Stimulated activated naive CD4-positive, alpha-beta T cell (primary cell): ENCODE results near the gene CLTCL1.
"Not testable (repeated sequence)": the region's sequence is repeated elsewhere in the genome, so short reads cannot be mapped to it uniquely, and the experiment has no call there.

Source experiments
- DNase-seq, 6 experiments: peaks; one replicate each; lab custom pipeline; 2025; lab: John Stamatoyannopoulos, UW

The CLTCL1 gene

DNA sequence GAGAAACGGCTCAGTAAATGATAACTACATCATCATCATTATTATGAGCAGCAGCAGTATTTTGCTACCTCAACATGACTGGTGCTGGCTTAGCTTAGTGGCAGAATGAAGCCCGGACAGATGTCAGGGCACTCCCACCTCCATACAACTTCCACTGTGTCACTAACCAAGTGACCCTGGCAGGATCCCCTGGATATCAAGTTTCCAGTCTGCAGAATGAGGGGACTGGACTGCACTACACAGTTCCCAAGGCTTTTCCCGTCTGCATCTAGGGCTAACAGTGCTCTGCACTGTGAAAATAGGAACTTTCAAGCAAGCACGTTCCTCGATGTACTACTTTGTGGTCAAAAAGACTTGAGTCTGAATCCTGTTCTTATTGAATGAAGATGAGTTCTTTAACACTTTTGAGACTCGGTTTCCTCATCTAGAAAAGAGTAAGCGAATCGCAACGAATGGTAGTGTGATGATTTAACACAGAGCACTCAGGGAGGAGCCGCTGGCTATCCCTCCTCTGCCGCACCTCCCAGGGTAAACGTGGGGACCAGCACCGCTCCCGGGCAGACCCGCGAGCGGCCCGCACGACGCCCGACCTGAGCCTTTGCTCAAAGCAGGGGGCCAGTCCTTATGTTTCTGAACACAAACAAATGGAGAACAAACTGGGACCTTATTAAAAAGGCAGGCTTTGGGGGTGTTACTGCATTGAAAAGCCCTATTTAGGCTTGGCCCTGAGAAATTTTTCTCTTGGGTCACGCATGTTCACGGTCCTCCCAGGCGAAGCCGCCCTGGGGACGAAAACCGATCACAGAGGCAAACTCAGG is 910 bp downstream of the CLTCL1 start:
- peak in 3 of 6 experiments; percentile 3 to 37 (median 35) for DNase-seq

DNA sequence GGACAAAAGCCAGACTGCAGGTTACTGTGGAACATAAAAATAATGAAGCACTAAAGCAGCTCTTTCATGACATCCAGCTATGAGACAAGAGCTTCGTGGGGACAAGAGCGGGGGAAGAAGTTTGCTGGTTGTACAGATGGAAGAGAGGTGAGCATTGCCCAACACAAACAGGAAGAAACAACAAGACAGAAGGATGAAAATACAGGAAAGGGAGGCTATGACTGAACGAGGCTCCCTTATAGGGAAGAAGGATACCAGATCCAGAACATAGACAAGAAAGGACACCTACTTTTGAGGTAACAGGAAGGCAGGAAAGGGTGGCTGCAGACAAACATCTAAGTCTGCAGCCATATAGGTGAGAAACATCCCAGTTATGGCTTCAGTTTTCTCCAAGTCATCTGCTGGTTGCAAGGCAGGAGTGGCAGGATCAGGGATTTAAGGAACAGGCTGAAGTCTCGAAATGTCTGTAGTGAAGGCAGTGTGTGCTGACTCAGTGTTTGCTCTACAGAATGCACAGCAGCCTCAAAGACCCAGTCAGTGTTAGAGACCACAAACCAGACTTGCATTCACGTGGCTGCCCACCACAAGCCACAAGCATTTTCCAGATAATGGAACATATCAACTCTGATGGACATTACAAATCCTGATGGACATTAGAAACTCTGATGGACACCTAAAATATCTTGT is 1.9 kb downstream of the CLTCL1 start:
- no peak for DNase-seq

DNA sequence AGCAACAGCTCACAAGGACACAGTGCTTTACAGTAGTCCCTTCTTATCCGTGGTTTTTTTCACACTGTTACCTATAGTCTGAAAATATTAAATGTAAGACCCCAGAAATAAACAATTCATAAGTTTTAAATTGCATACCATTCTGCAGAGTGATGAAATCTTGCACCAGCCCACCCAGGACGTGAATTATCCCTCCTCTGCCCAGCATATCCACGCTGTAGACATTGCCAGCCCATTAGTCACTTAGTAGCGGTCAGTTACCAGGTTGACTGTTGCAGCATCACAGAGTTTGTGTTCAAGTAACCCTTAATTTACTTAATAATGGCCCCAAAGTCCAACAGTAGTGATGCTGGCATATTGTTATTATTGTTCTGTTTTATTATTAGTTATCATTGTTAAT is 3.6 kb downstream of the CLTCL1 start:
- no peak for DNase-seq

DNA sequence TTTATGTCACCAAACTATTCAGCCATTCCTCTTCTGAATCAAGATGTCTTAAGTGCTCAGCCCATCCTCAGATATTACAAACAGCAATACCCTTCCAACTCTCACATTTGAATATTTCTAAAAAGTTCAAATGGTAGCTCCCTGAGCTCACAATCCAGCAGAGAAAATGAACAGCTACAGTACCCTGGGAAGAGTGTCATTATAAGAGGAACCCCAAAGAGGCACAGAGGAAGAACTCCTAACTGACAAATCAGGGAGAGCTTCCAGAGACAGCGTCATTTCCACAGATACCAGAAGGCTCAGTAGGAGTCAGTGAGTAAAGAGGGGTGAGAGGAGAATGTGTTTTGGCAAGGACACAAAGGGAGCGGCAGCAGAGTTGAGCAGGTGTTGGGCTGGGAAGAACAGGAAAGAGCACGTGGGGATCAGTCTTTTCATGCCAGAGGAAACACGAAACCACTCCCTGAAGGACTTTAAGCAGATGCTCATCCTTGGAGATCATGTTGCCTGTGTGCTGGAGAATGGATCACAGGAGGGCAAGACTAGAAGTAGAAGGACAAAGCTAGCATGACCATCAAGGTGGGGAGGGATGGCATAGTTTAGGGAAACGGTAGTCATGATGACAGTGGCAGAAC is 4.3 kb downstream of the CLTCL1 start:
- DNase-seq, result no peak

DNA sequence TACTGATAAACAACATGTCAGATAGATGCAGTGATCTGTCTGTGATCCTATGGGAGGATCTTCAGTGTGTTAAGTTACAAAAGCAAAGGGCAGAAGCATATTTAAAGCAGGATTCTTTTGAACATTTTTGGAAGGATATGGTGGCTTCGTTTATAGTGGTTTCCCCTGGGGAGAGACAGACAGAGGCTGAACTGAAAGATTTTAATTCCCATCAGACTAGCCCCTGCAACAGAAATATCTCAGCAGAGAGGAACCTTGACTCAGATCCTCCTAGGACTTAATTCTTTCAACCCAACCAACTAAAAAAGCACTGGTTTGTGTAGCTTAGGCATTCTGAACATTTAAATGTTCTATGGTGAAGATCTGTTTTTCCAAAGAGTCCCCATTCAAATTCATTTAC is 5.7 kb downstream of the CLTCL1 start:
- DNase-seq, result no peak

DNA sequence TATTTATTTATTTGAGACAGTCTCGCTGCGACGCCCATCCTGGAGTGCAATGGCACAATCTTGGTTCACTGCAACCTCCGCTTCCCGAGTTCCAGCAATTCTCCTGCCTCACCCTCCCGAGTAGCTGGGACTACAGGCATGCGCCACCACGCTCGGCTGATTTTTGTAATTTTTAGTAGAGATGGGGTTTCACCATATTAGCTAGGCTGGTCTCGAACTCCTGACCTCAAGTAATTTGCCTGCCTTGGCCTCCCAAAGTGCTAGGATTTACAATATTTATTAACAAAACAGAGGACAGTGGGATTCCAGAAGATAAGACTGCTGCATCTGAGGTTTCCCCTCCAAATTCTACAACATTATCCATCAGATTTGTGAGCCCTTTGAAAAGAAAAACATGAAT is 12.4 kb downstream of the CLTCL1 start:
- DNase-seq, result not testable (repeated sequence)

DNA sequence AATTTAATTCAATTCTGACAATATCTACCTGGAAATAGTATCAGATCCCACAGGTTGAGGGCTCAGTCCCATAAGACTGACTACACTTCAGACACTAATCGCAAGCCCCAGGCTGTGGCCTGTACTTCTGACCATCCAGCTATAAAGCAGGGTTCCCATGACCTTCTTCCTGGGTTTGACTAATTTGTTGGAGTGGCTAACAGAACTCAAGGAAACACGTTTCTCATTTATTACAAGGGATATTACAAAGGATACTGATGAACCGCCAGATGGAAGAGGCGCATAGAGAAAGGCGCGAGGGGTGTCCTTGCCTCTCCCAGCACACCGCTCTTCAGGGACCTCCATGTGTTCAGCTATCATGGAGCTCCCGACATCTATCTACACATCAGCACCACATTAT is 13.7 kb downstream of the CLTCL1 start:
- no peak for DNase-seq

DNA sequence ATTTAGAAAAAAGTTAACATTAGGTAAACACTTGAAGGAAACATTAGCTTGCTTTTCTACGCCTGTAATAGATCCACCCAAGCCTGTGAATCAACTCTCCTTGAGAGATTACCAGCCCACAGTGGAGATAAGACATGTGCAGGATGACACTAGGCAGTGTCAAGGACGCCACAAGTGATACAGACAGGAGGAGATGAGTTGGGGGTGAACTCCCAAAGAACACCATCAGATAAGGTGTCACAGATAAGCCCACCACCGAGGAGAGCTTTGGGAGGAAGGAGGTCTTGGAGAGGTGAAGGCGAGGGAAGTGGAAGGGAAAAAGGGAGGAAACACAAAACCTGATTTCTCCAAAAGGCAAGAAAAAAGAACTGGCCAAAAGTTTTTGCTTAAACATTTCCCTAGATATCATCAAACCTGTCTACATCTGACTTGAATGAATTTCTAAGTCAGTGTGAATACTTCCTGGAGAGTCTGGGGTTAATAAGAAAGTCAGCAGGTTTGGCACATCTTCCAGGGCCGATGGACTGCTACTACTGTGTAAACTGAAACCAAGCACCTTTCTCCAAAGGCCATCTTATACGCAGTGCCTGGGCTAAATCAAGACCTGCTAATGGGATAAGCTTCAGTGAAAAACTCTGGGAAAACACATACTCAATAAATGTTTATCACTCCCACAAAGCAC is 15.5 kb downstream of the CLTCL1 start:
- DNase-seq, result no peak

DNA sequence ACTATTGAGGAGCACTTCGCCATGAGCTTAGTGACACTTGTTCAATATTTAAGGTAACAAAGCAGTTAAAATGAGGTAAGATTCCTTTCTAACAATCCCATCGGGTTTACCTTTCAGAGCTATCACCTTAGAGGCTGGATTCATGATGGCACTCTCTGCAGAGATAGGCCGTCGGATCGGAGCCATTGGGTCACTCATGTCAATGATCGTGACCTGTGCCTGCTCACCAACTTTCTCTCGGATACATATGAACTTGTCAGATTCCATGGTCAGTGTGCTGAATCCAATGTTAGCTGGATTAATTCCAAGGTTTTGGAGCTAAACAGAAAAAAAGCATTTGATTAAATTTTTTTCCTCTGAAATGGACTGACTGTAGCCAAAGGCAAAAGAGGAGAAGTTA is 16.0 kb downstream of the CLTCL1 start:
- DNase-seq, result no peak

DNA sequence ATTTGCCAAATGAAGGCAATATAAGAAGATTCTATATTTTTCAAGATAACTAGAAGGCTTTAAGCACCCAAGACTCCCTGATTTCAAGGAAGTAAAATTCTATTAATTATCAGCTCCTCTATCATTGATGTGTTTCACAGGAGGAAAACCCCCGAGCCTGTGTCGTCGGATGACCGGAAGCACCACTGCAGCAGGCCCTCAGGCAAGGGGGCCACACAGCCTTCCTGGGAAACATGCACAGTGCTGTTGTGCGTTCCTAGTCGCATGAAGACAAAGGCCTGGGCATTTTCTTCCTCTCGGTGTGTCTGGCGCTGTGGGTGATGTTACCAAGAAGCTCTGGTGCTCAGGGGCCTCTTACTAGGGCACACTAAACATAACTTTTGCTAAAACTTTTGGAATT is 16.4 kb downstream of the CLTCL1 start:
- DNase-seq, result no peak

DNA sequence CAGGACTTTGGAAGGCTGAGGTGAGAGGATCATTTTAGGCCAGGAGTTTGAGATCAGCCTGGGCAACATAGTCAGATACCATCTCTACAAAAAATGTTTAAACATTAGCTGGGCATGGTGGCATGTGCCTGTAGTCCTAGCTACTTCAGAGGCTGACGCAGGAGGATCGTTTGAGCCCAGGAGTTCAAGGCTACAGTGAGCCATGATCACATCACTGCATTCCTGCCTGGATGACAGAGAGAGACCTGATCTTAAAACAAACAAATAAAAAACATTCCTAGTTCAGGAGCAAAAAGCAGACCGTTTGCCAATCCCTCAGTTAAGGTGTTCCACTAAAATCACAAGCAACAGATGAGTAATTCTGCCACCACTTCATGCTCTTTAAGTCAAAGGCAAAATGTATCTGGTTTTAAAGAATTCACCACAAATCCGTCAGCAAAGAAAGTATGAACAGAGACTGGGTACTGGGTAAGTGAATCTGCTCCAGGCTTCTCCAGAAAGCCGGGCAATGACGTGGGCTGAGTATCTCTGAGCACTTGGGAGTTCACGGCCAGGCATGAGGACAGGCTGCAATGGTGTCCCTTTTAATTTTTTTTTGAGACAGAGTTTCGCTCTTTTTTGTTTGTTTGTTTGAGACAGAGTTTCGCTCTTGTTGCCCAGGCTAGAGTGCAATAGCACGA is 19.5 kb downstream of the CLTCL1 start:
- DNase-seq, result no peak

DNA sequence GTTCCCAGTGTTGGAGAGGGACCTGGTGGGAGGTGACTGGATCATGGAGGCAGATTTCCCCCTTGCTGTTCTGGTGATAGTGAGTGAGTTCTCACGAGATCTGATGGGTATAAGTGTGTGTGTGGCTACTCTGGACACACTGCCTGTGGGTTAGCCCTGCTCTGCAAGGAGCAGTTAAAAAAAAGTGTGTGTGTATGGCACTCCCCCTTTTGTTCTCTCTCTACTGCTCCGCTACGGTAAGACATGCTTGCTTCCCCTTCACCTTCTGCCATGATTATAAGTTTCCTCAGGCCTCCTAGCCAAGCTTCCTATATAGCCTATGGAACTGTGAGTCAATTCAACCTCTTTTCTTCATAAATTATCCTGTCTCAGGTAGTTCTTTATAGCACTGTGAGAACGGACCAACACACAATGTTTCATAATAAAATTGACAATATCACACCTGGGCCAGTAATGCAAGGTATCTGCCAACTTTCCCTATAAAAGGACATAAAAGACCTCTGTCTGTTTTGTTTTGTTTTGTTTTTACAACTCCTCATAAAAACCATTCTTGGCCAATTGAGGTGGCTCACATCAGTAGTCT is 20.2 kb downstream of the CLTCL1 start:
- no peak for DNase-seq

DNA sequence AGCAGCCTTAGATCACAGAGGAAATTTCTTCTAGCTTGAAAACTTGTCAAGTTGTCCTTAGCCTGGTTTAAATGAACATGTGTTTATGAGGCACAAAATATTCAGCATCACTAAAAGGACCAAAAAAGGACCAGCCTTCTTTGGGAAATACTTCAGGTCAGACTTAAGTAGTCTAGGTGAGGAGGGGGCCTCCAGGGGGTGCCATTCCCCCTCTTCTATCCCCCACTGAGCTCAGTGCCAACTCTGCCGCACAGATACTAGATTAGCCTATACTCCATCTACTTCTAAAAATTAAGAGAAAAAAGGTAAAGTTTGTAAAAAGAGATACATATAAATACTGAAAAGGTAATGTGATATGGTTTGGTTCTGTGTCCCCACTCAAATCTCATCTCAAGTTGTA is 20.6 kb downstream of the CLTCL1 start:
- DNase-seq, result no peak

DNA sequence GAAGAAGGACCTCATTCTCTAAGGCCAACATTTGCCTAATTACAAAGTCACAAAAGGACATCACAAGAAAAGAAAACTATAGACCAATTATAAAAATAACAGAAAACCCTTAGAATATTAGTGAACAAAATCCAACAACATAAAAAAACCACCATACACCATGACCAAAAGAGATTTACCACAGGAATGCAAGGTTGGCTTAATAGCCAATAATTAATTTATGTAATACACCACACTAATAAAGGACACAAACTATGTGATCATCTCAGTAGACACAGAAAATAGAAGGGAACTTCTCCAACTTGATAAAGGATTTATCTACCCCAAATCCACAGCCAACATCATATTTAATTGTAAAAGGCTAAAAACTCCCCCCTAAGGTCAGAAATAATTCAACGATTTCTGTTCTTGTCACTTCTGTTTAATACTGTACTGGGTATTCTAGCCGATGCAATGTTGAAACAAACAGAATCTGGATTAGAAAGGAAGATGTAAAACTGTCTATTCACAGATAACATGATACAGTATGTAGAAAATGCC is 24.9 kb downstream of the CLTCL1 start:
- no peak for DNase-seq

DNA sequence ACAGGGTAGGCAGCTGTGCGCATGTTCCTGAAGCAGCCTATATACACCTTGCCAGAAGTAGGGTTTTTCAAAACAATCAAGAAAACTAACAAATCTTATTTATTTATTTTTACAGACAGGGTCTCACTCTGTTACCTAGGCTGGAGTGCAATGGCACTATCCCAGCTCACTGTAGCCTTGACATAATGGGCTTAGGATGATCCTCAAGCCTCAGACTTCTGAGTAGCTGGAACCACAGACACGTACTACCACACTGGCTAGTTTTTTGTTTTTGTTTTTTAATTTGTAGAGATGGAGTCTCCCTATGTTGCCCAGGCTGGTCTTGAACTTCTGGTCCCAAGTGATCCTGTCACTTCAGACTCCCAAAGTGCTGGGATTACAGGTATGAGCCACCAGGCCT is 25.7 kb downstream of the CLTCL1 start:
- no peak for DNase-seq

DNA sequence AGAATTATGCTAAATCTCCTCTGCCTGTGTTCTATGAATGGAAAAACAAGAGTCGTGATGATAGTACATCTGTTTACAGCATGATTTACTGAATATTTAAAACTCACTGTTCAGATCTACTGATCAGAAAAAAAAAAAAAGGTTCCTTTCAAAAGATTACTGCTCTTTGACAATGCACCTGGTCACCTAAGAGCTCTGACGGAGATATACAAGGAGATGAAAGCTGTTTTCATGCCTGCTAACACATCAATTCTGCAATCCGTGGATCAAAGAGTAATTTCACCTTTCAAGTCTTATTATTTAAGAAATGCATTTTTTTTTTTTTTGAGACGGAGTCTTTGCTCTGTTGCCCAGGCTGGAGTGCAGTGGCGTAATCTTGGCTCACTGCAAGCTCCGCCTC is 30.7 kb downstream of the CLTCL1 start:
- peak in 3 of 6 experiments; percentile 20 to 25 (median 21) for DNase-seq

DNA sequence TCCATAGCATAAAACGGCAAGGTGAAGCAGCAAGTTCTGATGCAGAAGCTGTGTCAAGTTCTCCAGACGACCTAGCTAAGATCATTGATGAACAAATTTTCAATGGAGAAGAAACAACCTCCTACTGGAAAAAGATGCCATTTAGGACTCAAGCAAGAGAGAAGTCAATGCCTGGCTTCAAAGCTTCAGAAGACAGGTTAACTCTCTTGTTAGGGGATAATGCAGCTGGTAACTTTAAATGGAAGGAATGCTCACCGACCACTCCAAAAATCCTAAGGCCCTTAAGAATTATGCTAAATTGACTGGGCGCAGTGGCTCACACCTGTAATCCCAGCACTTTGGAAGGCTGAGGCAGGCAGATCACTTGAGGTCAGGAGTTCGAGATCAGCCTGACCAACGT is 31.3 kb downstream of the CLTCL1 start:
- DNase-seq, result peak in 1 of 6 experiments; percentile 16

DNA sequence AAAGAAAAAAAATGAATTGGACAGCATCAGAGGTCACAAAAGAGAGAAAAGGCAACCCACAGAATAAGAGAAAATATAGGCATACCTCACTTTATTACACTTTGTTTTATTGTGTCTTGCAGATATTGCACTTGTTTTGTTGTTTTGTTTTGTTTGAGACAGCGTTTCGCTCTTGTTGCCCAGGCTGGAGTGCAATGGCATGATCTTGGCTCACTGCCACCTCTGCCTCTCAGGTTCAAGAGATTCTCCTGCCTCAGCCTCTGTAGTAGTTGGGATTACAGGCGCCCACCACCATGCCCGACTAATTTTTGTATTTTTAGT is 32.6 kb downstream of the CLTCL1 start:
- DNase-seq, result not testable (repeated sequence)

DNA sequence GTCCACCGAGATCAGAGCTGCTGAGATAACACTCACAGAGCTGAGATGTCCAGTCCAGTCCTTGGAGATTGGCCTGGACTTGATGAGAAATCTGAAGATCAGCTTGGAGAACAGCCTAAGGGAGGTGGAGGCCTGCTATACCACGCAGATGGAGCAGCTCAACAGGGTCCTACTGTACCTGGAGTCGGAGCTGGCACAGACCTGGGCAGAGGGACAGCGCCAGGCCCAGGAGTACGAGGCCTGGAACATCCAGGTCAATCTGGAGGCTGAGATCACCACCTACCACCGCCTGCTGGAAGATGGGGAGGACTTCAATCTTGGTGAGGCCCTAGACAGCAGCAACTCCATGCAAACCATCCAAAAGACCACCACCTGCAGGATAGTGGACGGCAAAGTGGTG is 33.1 kb downstream of the CLTCL1 start:
- no peak for DNase-seq

DNA sequence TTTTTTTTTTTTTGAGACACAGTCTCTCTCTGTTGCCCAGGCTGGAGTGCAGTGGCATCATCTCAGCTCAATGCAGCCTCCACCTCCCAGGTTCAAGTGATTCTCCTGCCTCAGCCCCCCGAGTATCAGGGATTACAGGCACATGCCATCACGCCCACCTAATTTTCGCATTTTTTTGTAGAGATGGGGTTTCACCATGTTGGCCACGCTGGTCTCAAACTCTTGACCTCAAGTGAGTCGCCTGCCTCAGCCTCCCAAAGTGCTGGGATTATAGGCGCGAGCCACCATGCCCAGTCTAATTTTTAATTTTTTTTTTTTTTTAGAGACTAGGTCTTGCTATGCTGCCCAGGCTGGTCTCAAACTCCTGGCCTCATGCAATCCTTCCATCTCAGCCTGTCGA is 35.2 kb downstream of the CLTCL1 start:
- not testable (repeated sequence) for DNase-seq

DNA sequence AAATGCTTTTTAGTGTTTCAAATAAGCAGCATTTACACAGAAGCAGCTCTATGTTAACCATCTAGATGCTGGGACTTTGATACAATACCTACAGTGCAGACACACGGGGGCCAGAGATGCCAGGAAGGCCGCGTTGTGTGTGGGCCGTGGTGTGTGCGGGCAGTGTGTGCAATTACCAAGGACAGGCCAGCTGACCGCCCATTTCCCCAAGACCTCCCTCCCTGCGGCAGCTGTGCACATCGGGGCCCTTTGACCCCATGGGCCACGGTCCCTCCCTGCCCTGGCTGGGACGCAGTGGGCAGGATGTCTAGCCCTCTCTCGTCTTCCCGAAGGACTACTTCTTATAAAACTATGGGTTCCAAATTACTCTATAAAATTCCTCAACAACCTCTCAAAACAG is 38.4 kb downstream of the CLTCL1 start:
- no peak for DNase-seq
